Stimulated activated CD4-positive, alpha-beta T cell treated with anti-CD3 and anti-CD28 coated beads, Interleukin-15, amount 100 ng/mL, for 48 hours (primary cell): ENCODE data around the gene DCUN1D2.
"Not testable (repeated sequence)": the region's sequence is repeated elsewhere in the genome, so short reads cannot be mapped to it uniquely, and the experiment has no call there.

Source experiments
- DNase-seq, 2 donors: peaks; one replicate each; pipeline ENCODE4 v3.0.0-alpha.2; 2020; ENCODE audit warnings: low read depth in 2 of 2

DCUN1D2 gene

DNA sequence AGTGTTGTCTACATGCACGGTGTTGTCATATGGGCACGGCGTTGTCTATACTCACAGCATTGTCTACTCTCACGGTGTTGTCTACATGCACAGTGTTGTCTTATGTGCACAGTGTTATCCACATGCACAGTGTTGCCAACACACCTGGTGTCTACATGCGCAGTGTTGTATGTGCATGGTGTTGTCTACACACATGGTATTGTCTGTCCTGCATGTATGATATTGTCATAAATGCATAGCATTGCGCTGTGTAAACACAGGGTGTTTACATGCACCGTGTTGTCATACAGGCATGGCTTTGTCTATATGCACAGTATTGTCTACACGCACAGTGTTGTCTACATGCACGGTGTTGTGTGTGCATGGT, 44.0 kb downstream of the DCUN1D2 start:
- no peak for DNase-seq

DNA sequence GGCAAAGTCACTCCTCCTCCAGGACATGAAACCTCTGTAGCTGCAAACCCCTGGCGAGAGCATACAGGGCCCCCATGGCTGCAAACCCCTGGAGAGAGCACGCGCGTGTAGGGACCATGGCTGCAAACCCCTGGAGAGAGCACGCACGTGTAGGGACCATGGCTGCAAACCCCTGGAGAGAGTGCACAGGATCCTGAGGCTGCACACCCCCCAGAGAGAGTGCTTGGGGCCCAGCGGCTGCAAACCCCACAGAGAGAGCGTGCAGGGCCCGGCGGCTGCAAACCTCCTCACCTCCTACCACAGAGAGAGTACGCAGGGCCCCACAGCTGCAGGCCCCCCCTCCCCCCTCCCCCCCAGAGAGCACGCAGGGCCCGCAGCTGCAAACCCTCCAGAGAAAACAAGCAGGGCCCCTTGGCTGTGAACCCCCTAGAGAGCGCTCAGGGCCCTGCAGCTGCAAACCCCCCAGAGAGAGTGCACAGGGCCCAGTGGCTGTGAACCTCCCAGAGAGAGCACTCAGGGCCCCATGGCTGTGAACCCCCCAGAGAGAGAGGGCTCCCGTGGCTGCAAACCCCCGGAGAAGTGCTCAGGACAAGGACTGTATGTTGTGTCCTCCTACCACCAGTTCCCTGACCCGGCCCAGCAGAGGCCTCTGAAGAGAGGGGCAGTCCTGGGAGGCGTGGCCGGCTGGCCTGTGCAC, 44.6 kb downstream of the DCUN1D2 start:
- DNase-seq = no peak

DNA sequence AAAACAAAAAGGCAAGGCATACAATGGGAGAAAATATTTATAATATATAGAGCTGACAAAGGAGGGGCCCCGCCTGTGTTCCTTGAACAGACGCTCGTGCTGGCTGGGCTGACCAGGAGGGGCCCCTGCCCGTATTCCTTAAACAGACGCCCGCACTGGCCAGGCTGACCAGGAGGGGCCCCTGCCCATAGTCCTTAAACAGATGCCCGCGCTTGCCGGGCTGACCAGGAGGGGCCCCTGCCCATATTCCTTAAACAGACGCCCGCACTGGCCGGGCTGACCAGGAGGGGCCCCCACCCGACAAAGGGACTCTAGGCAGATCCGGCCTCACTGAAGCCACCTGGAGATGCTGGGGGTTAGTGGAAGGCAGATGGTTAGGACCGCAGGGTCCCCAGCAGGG, 46.5 kb downstream of the DCUN1D2 start:
- no peak for DNase-seq

GRCh38 chr13:113442985-113443362, 47.5 kb downstream of the DCUN1D2 start:
- DNase-seq = no peak

DNA sequence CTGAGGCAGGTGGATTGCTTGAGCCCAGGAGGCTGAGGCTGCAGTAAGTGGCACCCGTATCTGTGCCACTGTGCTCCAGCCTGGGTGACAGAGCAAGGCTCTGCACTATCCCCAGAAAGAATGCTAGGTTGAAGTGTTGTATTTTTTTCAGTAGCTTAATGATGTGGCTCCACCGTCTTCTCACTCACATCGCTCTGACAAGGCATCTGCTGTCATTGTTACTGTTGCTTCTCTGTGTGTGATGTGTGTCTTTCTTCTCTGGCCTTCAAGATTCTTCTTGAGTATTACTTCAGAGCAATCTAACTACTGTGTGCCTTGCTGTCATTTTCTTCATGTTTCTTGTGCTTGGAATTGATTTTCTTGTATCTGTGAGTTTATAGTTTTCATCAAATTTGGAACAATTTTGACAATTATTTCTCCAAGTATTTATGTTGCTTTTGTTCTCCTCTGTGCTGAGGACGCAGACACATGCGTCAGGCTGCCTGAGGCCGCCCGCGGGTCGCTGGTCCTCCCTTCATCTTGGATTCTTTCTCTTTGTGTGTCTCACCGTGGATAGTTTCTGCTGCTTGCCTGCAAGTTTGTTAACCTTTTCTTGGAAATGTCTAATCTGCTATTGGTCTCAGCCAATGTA, 48.0 kb downstream of the DCUN1D2 start:
- no peak for DNase-seq

GRCh38 chr13:113441661-113442060, 48.9 kb downstream of the DCUN1D2 start:
- no peak for DNase-seq

GRCh38 chr13:113437408-113438010, 53.0 kb downstream of the DCUN1D2 start:
- no peak for DNase-seq

DNA sequence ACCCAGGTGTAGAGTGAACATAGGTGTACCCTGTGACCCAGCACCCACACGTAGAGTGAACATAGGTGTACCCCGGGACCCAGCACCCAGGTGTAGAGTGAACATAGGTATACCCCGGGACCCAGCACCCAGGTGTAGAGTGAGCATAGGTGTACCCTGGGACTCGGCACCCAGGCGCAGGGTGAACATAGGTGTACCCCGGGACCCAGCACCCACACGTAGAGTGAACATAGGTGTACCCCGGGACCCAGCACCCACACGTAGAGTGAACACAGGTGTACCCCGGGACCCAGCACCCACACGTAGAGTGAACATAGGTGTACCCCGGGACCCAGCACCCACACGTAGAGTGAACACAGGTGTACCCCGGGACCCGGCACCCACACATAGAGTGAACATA, 53.6 kb downstream of the DCUN1D2 start:
- DNase-seq = not testable (repeated sequence)

- DNase-seq = not testable (repeated sequence)
These were observed 54.6 kb downstream of the DCUN1D2 start for GRCh38 chr13:113435907-113436306.

DNA sequence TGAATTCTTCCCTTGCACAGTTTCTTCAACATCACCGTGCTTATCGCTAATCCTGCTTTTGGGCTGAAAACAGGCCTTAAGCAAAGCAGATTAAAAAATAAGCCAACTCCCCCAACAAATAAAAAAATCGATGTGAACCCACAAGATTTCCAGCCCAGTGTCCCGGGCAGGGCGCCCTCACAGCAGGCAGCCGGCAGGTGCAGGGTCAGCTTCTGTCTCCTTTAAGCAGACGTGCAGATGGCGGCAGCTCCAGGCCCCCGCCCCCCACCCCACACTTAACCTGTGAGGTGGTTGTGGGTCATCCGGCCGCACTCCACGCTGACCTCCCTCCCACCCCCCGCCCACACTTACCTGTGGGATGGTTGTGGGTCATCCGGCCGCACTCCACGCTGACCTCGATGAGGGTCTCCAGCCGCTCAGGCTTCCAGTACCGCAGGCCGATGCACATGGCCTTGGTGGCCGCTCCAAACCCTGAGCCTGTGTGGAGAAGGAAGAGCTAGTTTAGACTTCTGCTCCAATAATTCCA, 57.1 kb downstream of the DCUN1D2 start:
- no peak for DNase-seq

GRCh38 chr13:113432506-113433270, 57.8 kb downstream of the DCUN1D2 start:
- DNase-seq = no peak

DNA sequence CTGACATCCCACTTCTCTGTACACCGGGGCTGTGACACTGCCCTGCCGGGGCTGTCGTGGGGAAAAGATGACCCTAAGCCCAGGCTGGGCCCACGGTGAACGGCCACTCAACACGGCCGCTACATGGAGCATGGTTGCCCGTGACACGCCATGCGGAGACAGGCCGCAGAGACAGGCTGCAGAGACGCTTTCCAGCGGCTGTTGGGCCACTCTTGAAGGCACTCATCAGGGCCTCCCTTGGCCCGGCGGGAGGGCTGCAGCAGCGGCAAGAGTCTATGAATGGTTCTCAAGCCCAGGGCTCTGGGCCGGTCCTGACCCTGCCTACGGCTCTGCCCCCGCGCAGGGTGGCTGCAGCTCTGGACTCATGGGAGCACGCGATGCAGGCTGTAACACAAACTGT, 59.3 kb downstream of the DCUN1D2 start:
- DNase-seq = no peak

DNA sequence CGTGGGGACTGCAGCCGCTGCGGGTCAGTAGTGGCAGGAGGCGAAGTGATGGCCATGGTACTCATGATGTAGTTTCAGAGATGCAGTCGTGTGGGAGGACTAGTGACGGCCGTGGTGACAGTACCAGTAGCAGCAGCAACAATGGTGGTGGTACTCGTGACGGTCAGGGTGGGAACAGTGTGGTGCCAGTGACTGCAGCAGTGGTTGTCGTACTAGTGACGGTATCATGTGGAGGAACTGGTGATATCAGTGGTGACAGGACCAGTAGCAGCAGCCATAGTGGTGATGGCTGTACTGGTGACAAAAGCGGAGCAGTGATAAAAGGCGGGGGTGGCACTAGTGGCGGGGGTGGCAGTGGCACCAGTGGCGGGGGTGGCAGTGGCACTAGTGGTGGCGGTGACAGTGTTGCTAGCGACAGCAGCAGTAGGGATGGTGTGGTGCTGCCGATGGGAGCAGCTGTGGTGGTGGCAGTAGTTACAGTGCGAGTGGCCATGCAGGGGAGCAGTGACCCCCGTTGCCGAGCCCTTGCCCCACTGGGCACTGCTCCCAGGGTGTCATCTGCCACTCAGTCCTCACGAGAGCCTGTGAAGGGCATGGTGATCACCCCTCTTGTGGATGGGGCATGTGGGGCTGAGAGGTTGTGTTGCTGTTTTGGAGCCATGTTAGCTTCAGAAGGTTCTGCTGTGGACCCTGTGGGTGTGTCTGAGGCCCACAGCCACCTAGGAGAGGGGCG, 60.0 kb downstream of the DCUN1D2 start:
- DNase-seq = no peak

GRCh38 chr13:113429608-113429985, 60.9 kb downstream of the DCUN1D2 start:
- DNase-seq = no peak

DNA sequence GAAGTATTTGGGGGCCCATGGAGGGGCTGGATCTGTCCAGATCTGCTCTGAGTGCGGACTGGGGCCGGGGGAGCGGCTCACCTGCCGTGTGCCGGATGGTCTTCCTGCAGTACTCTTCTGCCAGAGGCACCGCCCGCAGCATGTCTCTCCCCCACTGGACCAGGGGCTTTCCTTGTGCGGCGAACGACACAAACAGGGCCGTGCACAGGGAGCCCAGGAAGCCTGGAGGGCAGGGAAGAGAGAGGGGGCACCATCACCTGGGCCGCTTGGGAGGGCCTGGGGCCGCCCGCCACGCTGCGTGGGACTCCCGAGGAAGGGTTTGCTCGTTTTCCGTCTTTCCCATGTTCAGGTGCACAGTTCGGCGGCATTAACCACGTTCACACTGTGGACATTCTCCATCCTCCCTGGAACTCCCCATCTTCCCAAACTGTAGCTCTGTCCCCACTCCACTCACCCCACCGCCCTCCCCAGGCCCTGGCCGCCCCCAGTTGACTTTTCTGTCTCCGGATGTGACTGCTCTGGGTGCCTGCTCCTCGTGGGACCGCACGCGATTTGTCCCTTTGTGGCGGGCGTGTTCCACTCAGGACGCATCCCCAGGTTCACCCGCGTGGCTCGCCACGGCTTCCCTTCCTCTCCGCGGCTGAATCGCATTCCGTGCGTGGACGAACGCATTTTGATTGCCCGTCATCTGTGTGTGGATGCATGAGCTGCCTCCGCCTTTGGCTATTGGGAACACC, 61.5 kb downstream of the DCUN1D2 start:
- DNase-seq = no peak

DNA sequence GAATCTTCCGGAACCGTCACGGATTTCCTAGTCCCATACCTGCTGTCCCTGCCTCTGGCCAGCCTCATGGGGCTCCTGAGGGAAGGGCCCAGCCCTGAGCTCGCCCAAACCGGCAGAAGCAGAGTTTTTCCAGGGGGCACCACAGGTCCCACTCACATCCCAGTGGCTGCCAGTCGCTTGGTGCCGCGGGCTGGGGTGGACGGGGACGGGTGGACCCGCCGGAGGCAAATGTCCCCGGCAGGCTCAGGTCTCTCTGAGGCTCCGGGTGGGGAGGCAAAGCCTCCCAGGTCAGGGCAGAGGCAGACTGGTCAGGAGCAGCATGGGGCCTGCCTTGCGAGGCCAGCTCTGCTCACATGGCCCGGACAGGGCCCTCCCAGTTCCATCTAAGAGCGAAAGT, 62.0 kb downstream of the DCUN1D2 start:
- DNase-seq = no peak

DNA sequence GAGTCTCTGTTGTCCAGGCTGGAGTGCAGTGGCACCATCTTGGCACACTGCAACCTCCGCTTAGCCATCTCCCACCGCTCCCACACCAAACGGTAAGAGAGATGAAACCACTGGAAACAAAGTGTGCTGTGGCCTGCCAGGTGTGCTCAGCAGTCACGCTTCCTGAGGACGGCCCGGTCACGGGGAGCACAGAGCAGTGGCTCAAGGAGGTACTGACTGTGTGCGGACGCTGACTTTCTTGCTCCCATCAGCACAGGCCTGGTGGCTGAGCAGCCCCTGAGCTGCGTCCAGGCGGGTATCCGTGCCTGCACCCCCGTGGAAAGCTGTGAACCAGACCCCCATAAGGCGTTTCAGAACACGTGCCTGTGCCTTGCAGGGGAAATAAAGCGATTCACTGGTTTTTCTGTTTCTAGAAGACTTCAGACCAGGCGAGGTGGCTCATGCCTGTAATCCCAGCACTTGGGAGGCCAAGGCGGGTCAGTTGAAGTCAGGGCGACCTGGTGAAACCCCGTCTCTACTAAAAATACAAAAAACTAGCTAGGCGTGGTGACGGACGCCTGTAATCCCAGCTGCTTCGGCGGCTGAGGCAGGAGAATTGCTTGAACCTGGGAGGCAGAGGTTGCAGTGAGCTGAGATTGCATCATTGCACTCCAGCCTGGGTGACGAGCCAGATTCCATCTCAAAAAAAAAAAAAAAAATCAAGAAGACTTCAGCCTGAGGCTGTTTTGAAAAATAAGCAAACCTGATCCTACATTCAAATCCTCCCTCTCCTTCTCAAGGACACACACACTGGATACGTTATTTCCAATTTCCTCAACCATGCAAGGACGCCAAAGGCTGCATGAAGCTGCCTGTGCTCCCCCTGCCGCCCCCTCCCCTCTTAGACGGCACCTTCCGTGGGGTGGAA, 62.7 kb downstream of the DCUN1D2 start:
- DNase-seq = no peak

- no peak for DNase-seq
These were observed 63.9 kb downstream of the DCUN1D2 start for GRCh38 chr13:113426591-113426986.

GRCh38 chr13:113425941-113426590, 64.4 kb downstream of the DCUN1D2 start:
- no peak for DNase-seq
